ENCODE results near the gene JPH3.
"Not testable (repeated sequence)": the region's sequence is repeated elsewhere in the genome, so short reads cannot be mapped to it uniquely, and the experiment has no call there.

The JPH3 gene

GRCh38 chr16:87564524-87564778, 37.9 kb upstream of the JPH3 start:
- no peak overlapping the region for H3K4me3 Mint-ChIP-seq
- no peak for DNase-seq (ENCODE audit: low spot score in 2 of 2)
- H3K27me3 Mint-ChIP-seq: peaks cover 5% of the 10 kb centered on the region
- no peak for ATAC-seq (ENCODE audit: low read depth)
- no peaks in the 10 kb centered on the region for H3K36me3 Mint-ChIP-seq
- peaks cover 7% of the 10 kb centered on the region for H3K4me1 Mint-ChIP-seq
- H3K27ac Mint-ChIP-seq: no peak overlapping the region
- peaks cover 6% of the 10 kb centered on the region for H3K9me3 Mint-ChIP-seq

- no peak overlapping the region for H3K27ac Mint-ChIP-seq
- DNase-seq (ENCODE audit: low spot score in 2 of 2) (no peak), ATAC-seq (ENCODE audit: low read depth) (no peak)
- no peak overlapping the region for H3K4me3 Mint-ChIP-seq
- H3K4me1 Mint-ChIP-seq: no peaks in the 10 kb centered on the region
- no peaks in the 10 kb centered on the region for H3K36me3 Mint-ChIP-seq
- peaks cover 12% of the 10 kb centered on the region for H3K27me3 Mint-ChIP-seq
- no peaks in the 10 kb centered on the region for H3K9me3 Mint-ChIP-seq
These were observed 32.4 kb upstream of the JPH3 start for GRCh38 chr16:87569601-87570571.

- no peak overlapping the region for H3K4me3 Mint-ChIP-seq
- no peak overlapping the region for H3K27ac Mint-ChIP-seq
These were observed 31.8 kb upstream of the JPH3 start for GRCh38 chr16:87570572-87570937.

GRCh38 chr16:87570938-87571867, 31.1 kb upstream of the JPH3 start:
- Mint-ChIP-seq H3K36me3 (no peaks in the 10 kb centered on the region), H3K4me1 (no peaks in the 10 kb centered on the region), H3K27me3 (peaks cover 14% of the 10 kb centered on the region), H3K27ac (no peak overlapping the region), H3K9me3 (no peaks in the 10 kb centered on the region), H3K4me3 (no peak overlapping the region)
- ATAC-seq (ENCODE audit: low read depth) (no peak), DNase-seq (ENCODE audit: low spot score in 2 of 2) (no peak)

More at GRCh38 chr16:87570572-87570937, 31.8 kb upstream of the JPH3 start:
- H3K36me3 Mint-ChIP-seq: no peaks in the 10 kb centered on the region
- no peak for DNase-seq (ENCODE audit: low spot score in 2 of 2)
- no peaks in the 10 kb centered on the region for H3K4me1 Mint-ChIP-seq
- peaks cover 14% of the 10 kb centered on the region for H3K27me3 Mint-ChIP-seq
- no peaks in the 10 kb centered on the region for H3K9me3 Mint-ChIP-seq
- ATAC-seq (ENCODE audit: low read depth): no peak

- Mint-ChIP-seq H3K36me3 (no peaks in the 10 kb centered on the region), H3K4me1 (no peaks in the 10 kb centered on the region), H3K9me3 (no peaks in the 10 kb centered on the region), H3K27me3 (peaks cover 18% of the 10 kb centered on the region), H3K27ac (no peak overlapping the region), H3K4me3 (no peak overlapping the region)
- DNase-seq (ENCODE audit: low spot score in 2 of 2) (no peak), ATAC-seq (ENCODE audit: low read depth) (no peak)
These were observed 30.5 kb upstream of the JPH3 start for GRCh38 chr16:87571868-87572244.

GRCh38 chr16:87572959-87573358, 29.3 kb upstream of the JPH3 start:
- Mint-ChIP-seq H3K36me3 (no peaks in the 10 kb centered on the region), H3K27ac (no peak overlapping the region), H3K4me3 (no peak overlapping the region), H3K9me3 (no peaks in the 10 kb centered on the region), H3K27me3 (peaks cover 18% of the 10 kb centered on the region), H3K4me1 (no peaks in the 10 kb centered on the region)
- ATAC-seq (ENCODE audit: low read depth) (no peak), DNase-seq (ENCODE audit: low spot score in 2 of 2) (no peak)

- H3K27me3 Mint-ChIP-seq: peaks cover 20% of the 10 kb centered on the region
- H3K36me3 Mint-ChIP-seq: no peaks in the 10 kb centered on the region
- H3K4me1 Mint-ChIP-seq: no peaks in the 10 kb centered on the region
- ATAC-seq (ENCODE audit: low read depth) (no peak), DNase-seq (ENCODE audit: low spot score in 2 of 2) (no peak)
- no peak overlapping the region for H3K27ac Mint-ChIP-seq
- no peaks in the 10 kb centered on the region for H3K9me3 Mint-ChIP-seq
- H3K4me3 Mint-ChIP-seq: no peak overlapping the region
These were observed 27.1 kb upstream of the JPH3 start for GRCh38 chr16:87575027-87575804.

- no peaks in the 10 kb centered on the region for H3K9me3 Mint-ChIP-seq
- H3K27me3 Mint-ChIP-seq: peaks cover 22% of the 10 kb centered on the region
- no peak for ATAC-seq (ENCODE audit: low read depth)
- no peaks in the 10 kb centered on the region for H3K4me1 Mint-ChIP-seq
- no peak for DNase-seq (ENCODE audit: low spot score in 2 of 2)
- no peak overlapping the region for H3K27ac Mint-ChIP-seq
- no peak overlapping the region for H3K4me3 Mint-ChIP-seq
- H3K36me3 Mint-ChIP-seq: no peaks in the 10 kb centered on the region
These were observed 26.1 kb upstream of the JPH3 start for GRCh38 chr16:87576171-87576570.

GRCh38 chr16:87578142-87578930, 24.0 kb upstream of the JPH3 start:
- ATAC-seq (ENCODE audit: low read depth); H3K36me3 Mint-ChIP-seq; H3K9me3 Mint-ChIP-seq; DNase-seq (ENCODE audit: low spot score in 2 of 2); H3K4me1 Mint-ChIP-seq; H3K27ac Mint-ChIP-seq; H3K4me3 Mint-ChIP-seq: not testable (repeated sequence)
- H3K27me3 Mint-ChIP-seq: peaks cover 22% of the 10 kb centered on the region

GRCh38 chr16:87579691-87580090, 22.6 kb upstream of the JPH3 start:
- H3K4me1 Mint-ChIP-seq: no peaks in the 10 kb centered on the region
- DNase-seq (ENCODE audit: low spot score in 2 of 2): no peak
- no peaks in the 10 kb centered on the region for H3K9me3 Mint-ChIP-seq
- no peak overlapping the region for H3K4me3 Mint-ChIP-seq
- no peak for ATAC-seq (ENCODE audit: low read depth)
- H3K27ac Mint-ChIP-seq: no peak overlapping the region
- peaks cover 23% of the 10 kb centered on the region for H3K27me3 Mint-ChIP-seq
- H3K36me3 Mint-ChIP-seq: no peaks in the 10 kb centered on the region

- Mint-ChIP-seq H3K27ac (no peak overlapping the region), H3K4me3 (no peak overlapping the region), H3K27me3 (peaks cover 21% of the 10 kb centered on the region), H3K36me3 (no peaks in the 10 kb centered on the region), H3K9me3 (no peaks in the 10 kb centered on the region), H3K4me1 (no peaks in the 10 kb centered on the region)
- no peak for ATAC-seq (ENCODE audit: low read depth)
- DNase-seq (ENCODE audit: low spot score in 2 of 2): no peak
These were observed 21.4 kb upstream of the JPH3 start for GRCh38 chr16:87580855-87581261.

- Mint-ChIP-seq H3K27ac (no peak overlapping the region), H3K9me3 (no peaks in the 10 kb centered on the region), H3K4me1 (no peaks in the 10 kb centered on the region), H3K27me3 (peaks cover 20% of the 10 kb centered on the region), H3K36me3 (no peaks in the 10 kb centered on the region), H3K4me3 (no peak overlapping the region)
- no peak for ATAC-seq (ENCODE audit: low read depth)
- DNase-seq (ENCODE audit: low spot score in 2 of 2): no peak
These were observed 20.5 kb upstream of the JPH3 start for GRCh38 chr16:87581857-87582215.

GRCh38 chr16:87582216-87582965, 19.9 kb upstream of the JPH3 start:
- Mint-ChIP-seq H3K4me3 (no peak overlapping the region), H3K27ac (no peak overlapping the region), H3K4me1 (no peaks in the 10 kb centered on the region), H3K9me3 (no peaks in the 10 kb centered on the region), H3K36me3 (no peaks in the 10 kb centered on the region), H3K27me3 (peaks cover 22% of the 10 kb centered on the region)
- DNase-seq (ENCODE audit: low spot score in 2 of 2): no peak
- ATAC-seq (ENCODE audit: low read depth): no peak

Measured in memory B cell (primary cell).